Fibroblast of lung (primary cell): ENCODE results near the gene TMCC1. TPM values are rescaled to one million over a fixed set of nuclear protein-coding genes. Genes with fewer than 3 reads are reported as not detected.
"Not testable (repeated sequence)": the region's sequence is repeated elsewhere in the genome, so short reads cannot be mapped to it uniquely, and the experiment has no call there.

Source experiments
- DNase-seq, 2 donors: peaks; one replicate each; pipeline versions ENCODE4 v3.0.0 to v3.0.0-alpha.2; 2010; ENCODE audit warnings: low read depth in 2 of 2
- H2AFZ ChIP-seq: 2 replicates; pipeline ENCODE4 v1.5.1; 2012; ENCODE audit warnings: low read length, control low read depth, inconsistent platforms
- H3K27ac ChIP-seq: 2 replicates; pipeline ENCODE4 v1.5.1; 2011; ENCODE audit warnings: low read length, control low read depth; ENCODE audit not compliant: insufficient read depth
- H3K27me3 ChIP-seq: 2 replicates; pipeline ENCODE4 v1.5.1; 2011; ENCODE audit warnings: mild to moderate bottlenecking, low read length; ENCODE audit not compliant: control insufficient read depth, insufficient read depth
- H3K36me3 ChIP-seq: 2 replicates; pipeline ENCODE4 v1.5.1; 2011; ENCODE audit warnings: low read length; ENCODE audit not compliant: control insufficient read depth, insufficient read depth
- H3K4me1 ChIP-seq: 2 replicates; pipeline ENCODE4 v1.5.1; 2011; ENCODE audit warnings: low read length; ENCODE audit not compliant: control insufficient read depth, insufficient read depth; ENCODE audit errors: extremely low read depth
- H3K4me2 ChIP-seq: 2 replicates; pipeline ENCODE4 v1.5.1; 2011; ENCODE audit warnings: low read length, control low read depth; ENCODE audit not compliant: insufficient read depth; ENCODE audit errors: extremely low read depth
- H3K4me3 ChIP-seq, 4 experiments: fragments of 200-600 bp in 1 of 4; sonication (generic) in 1 of 4; replicated peaks in 1 of 4; 2 replicates each; pipeline ENCODE4 v1.5.1; 2011 to 2016; ENCODE audit warnings: low read length in 4 of 4, low read depth in 3 of 4, mild to moderate bottlenecking in 3 of 4, control low read depth in 2 of 4, inconsistent platforms in 1 of 4, mixed read lengths in 1 of 4; ENCODE audit not compliant: insufficient read depth in 1 of 4; ENCODE audit errors: control extremely low read depth in 1 of 4
- H3K79me2 ChIP-seq: 2 replicates; pipeline ENCODE4 v1.5.1; 2012; ENCODE audit warnings: mild to moderate bottlenecking, low read length, inconsistent platforms; ENCODE audit not compliant: control insufficient read depth, insufficient read depth
- H3K9ac ChIP-seq: 2 replicates; pipeline ENCODE4 v1.5.1; 2011; ENCODE audit warnings: mild to moderate bottlenecking, low read length, control low read depth; ENCODE audit not compliant: insufficient read depth
- H3K9me3 ChIP-seq: 2 replicates; pipeline ENCODE4 v1.5.1; 2012; ENCODE audit warnings: low read depth, low read length; ENCODE audit not compliant: control insufficient read depth, insufficient read depth
- H4K20me1 ChIP-seq: 2 replicates; pipeline ENCODE4 v1.5.1; 2011; ENCODE audit warnings: low read length; ENCODE audit not compliant: control insufficient read depth, insufficient read depth; ENCODE audit errors: extremely low read depth
- EZH2 ChIP-seq: IDR thresholded peaks from 2 replicates; pipeline ENCODE4 v1.5.1; 2012; ENCODE audit warnings: low read length, control low read depth, mild to moderate bottlenecking; ENCODE audit errors: missing control alignments
- polyA plus RNA-seq, 2 donors: library from polyadenylated mRNA; depleted of rRNA in 1 of 2; stranded (reverse) in 1 of 2; unstranded in 1 of 2; fragments of >200 nt; gene quantifications; 2 replicates each; pipeline ENCODE4 v1.2.1, GENCODE V29; 2011 to 2012; ENCODE audit warnings: missing spikeins in 1 of 2
- total RNA-seq: library from RNA; depleted of rRNA; stranded (reverse); fragments of >200 nt; gene quantifications from 2 replicates; pipeline ENCODE4 v1.2.1, GENCODE V29; 2014
- TF ChIP-seq, protein P1 (sequence below), 2 donors: IDR thresholded peaks in 1 of 2; conservative IDR thresholded peaks in 1 of 2; 1 replicate in 1 of 2; 2 replicates in 1 of 2; pipeline ENCODE4 v1.5.1; 2011 to 2012; ENCODE audit warnings: low read length in 2 of 2, control low read depth in 1 of 2, inconsistent platforms in 1 of 2, low read depth in 1 of 2, mild to moderate bottlenecking in 1 of 2

TMCC1 gene
- total and polyA plus RNA-seq, 2 donors (not counting 1 experiment from before 2014, with no cell fraction given) = 16.2 to 16.8 TPM

DNA sequence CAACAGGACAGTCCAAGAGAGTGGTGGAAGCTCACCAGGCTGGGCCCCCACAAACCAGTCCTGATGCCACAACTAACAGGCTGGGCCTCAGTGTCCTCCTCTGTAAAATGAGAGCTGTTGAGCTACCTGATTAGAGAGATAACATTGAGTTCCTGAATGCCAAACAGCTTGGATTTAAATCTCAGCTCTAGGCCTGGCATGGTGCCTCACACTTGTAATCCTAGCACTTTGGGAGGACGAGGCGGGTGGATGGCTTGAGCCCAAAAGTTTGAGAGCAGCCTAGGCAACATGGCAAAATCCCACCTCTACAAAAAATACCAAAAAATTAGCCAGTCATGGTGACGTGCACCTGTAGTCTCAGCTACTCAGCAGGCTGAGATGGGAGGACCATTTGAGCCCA lies 20.1 kb upstream of the TMCC1 start:
- TF ChIP-seq EZH2 = no peak
- TF ChIP-seq, protein P1, sequence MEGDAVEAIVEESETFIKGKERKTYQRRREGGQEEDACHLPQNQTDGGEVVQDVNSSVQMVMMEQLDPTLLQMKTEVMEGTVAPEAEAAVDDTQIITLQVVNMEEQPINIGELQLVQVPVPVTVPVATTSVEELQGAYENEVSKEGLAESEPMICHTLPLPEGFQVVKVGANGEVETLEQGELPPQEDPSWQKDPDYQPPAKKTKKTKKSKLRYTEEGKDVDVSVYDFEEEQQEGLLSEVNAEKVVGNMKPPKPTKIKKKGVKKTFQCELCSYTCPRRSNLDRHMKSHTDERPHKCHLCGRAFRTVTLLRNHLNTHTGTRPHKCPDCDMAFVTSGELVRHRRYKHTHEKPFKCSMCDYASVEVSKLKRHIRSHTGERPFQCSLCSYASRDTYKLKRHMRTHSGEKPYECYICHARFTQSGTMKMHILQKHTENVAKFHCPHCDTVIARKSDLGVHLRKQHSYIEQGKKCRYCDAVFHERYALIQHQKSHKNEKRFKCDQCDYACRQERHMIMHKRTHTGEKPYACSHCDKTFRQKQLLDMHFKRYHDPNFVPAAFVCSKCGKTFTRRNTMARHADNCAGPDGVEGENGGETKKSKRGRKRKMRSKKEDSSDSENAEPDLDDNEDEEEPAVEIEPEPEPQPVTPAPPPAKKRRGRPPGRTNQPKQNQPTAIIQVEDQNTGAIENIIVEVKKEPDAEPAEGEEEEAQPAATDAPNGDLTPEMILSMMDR (conservative IDR thresholded peaks at IDR 0.05 in 1 of 2, IDR thresholded peaks at IDR 0.05 in 1 of 2; ENCODE audit: low read depth in 1 of 2, low read length in 2 of 2) = no peak
- Histone ChIP-seq H4K20me1 (no peaks in the 10 kb centered on the region), H3K27me3 (no peaks in the 10 kb centered on the region), H3K9ac (no peak overlapping the region), H3K9me3 (no peaks in the 10 kb centered on the region), H3K4me1 (no peaks in the 10 kb centered on the region), H3K79me2 (no peaks in the 10 kb centered on the region), H3K36me3 (no peaks in the 10 kb centered on the region), H3K4me3 (no peak overlapping the region), H3K4me2 (no peak overlapping the region), H3K27ac (no peak overlapping the region), H2AFZ (no peak overlapping the region)
- no peak for DNase-seq

DNA sequence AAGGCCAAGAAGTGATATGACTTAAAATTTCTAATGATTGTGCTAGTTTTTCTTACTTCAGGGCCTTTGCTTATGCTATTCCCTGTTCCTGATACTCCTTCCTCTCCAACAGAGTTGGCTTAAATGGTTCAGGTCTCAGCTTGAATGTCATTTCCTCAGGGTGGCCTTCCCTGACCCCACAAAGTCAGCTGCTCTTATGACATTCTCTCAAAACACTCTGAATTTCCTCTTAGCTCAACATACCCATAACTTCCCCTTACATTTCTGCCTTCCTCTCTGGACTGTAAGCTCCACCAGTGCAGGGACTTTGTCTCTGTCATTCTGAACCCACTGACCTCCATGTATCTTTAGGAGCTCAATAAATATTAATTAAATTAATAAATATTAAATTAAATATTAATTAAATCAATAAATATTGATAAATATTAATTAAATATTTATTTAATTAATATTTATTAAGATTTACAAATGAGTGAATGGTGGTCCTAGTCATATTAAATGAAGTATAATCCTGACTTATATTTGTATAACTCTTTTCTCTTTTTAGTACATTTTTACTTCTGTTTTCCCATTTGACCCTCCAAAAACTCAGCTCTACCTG lies 17.9 kb upstream of the TMCC1 start:
- no peak for TF ChIP-seq EZH2
- TF ChIP-seq, protein P1 (conservative IDR thresholded peaks at IDR 0.05 in 1 of 2, IDR thresholded peaks at IDR 0.05 in 1 of 2; ENCODE audit: low read depth in 1 of 2, low read length in 2 of 2) = no peak
- no peak for DNase-seq
- H3K4me1 ChIP-seq = no peaks in the 10 kb centered on the region

DNA sequence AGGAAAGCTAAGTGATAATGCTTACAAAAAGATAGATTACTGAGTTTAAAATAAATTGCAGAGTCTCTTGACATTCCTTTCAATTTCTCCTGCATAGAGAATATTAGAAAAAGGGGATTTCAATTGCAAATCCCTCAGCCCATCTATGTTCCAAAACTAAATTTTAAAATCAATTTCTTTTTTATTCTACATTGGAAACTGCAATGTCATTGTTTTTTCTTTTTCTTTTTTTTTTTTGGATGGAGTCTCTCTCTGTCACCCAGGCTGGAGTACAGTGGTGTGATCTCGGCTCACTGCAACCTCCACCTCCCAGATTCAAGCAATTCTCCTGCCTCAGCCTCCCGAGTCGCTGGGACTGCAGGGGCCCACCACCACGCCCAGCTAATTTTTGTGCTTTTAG lies 15.7 kb upstream of the TMCC1 start:
- H3K9ac ChIP-seq, H3K27me3 ChIP-seq, H3K9me3 ChIP-seq, H3K27ac ChIP-seq, H3K4me1 ChIP-seq, H3K4me2 ChIP-seq, H2AFZ ChIP-seq, H3K79me2 ChIP-seq, H3K4me3 ChIP-seq, H3K36me3 ChIP-seq, DNase-seq, H4K20me1 ChIP-seq: not testable (repeated sequence)

More for the DNA sequence above, 17.9 kb upstream of the TMCC1 start:
- no peaks in the 10 kb centered on the region for H4K20me1 ChIP-seq
- no peaks in the 10 kb centered on the region for H3K36me3 ChIP-seq
- no peaks in the 10 kb centered on the region for H3K79me2 ChIP-seq
- H3K4me3 ChIP-seq = no peak overlapping the region
- no peaks in the 10 kb centered on the region for H3K9me3 ChIP-seq
- no peak overlapping the region for H3K4me2 ChIP-seq
- no peak overlapping the region for H3K9ac ChIP-seq
- no peaks in the 10 kb centered on the region for H3K27me3 ChIP-seq
- H2AFZ ChIP-seq = no peak overlapping the region
- H3K27ac ChIP-seq = no peak overlapping the region
